GM18505 (cell line): ENCODE data around the gene BPIFB6.
"Not testable (repeated sequence)": the region's sequence is repeated elsewhere in the genome, so short reads cannot be mapped to it uniquely, and the experiment has no call there.

Experiments
- ATAC-seq: cut with Tn5 transposase; IDR thresholded peaks from one replicate; pipeline ENCODE4 v1.9.1; 2021; ENCODE audit not compliant: unreplicated experiment
- POLR2A ChIP-seq: IDR thresholded peaks from 4 replicates; pipeline ENCODE4 v1.6.1; 2011; ENCODE audit warnings: borderline replicate concordance; ENCODE audit not compliant: insufficient read depth, insufficient read length; ENCODE audit errors: extremely low read depth

The BPIFB6 gene

GRCh38 chr20:33043731-33044181 lies 12.3 kb downstream of the BPIFB6 start:
- no peak for TF ChIP-seq POLR2A

GRCh38 chr20:33045129-33045721 lies 13.8 kb downstream of the BPIFB6 start:
- not testable (repeated sequence) for ATAC-seq

More at GRCh38 chr20:33043731-33044181, 12.3 kb downstream of the BPIFB6 start:
- no peak for ATAC-seq

GRCh38 chr20:33046412-33046811 lies 15.0 kb downstream of the BPIFB6 start:
- TF ChIP-seq POLR2A: no peak
- no peak for ATAC-seq

GRCh38 chr20:33051333-33051732 lies 19.9 kb downstream of the BPIFB6 start:
- TF ChIP-seq POLR2A: no peak
- no peak for ATAC-seq

GRCh38 chr20:33053291-33054106 lies 22.1 kb downstream of the BPIFB6 start, which contains the start of gene BPIFB3:
BPIFB3 (plus strand) TSS chr20:33053903; CDS start chr20:33055436, 1,533 bp downstream.
- no peak for TF ChIP-seq POLR2A
- no peak for ATAC-seq

- no peak for ATAC-seq
- no peak for TF ChIP-seq POLR2A
Measured at GRCh38 chr20:33054381-33054780, 22.9 kb downstream of the BPIFB6 start.

- TF ChIP-seq POLR2A: no peak
- ATAC-seq: no peak
Measured at GRCh38 chr20:33054791-33055190, 23.3 kb downstream of the BPIFB6 start.

- TF ChIP-seq POLR2A: no peak
- ATAC-seq: no peak
Measured at GRCh38 chr20:33059136-33059535, 27.7 kb downstream of the BPIFB6 start.

GRCh38 chr20:33059741-33060390 lies 28.4 kb downstream of the BPIFB6 start:
- ATAC-seq: no peak
- no peak for TF ChIP-seq POLR2A

GRCh38 chr20:33061658-33062028 lies 30.2 kb downstream of the BPIFB6 start:
- ATAC-seq: no peak

GRCh38 chr20:33062105-33062824 lies 30.8 kb downstream of the BPIFB6 start:
- ATAC-seq: no peak
- TF ChIP-seq POLR2A: no peak

More at GRCh38 chr20:33061658-33062028, 30.2 kb downstream of the BPIFB6 start:
- TF ChIP-seq POLR2A: no peak

- ATAC-seq: no peak
- TF ChIP-seq POLR2A: no peak
Measured at GRCh38 chr20:33062825-33063149, 31.3 kb downstream of the BPIFB6 start.

- ATAC-seq: no peak
- TF ChIP-seq POLR2A: no peak
Measured at GRCh38 chr20:33063271-33063670, 31.8 kb downstream of the BPIFB6 start.
